ENCODE results near the gene COLEC12. TPM values are rescaled to one million over a fixed set of nuclear protein-coding genes. Genes with fewer than 3 reads are reported as not detected.

Gene COLEC12
- total RNA-seq, 1 experiment from 2014 or later: not detected

GRCh38 chr18:410047-410455 is 90.5 kb downstream of the COLEC12 start:
- TF ChIP-seq EZH2 (IDR thresholded peaks at IDR 0.05; ENCODE audit: low read depth): no peak
- no peak for TF ChIP-seq CTCF (conservative IDR thresholded peaks at IDR 0.05)
- POLR2A ChIA-PET (ENCODE audit: unreplicated experiment): no interaction called here
- H3K36me3 ChIP-seq (ENCODE audit: low read depth): no peaks in the 10 kb centered on the region
- CTCF ChIA-PET: no interaction called here
- H3K79me2 ChIP-seq (ENCODE audit: low read depth): no peaks in the 10 kb centered on the region
- intact Hi-C loops (cut with micrococcal nuclease; ENCODE audit: unreplicated experiment): no loop called here
- H3F3A ChIP-seq (ENCODE audit: insufficient read depth, low read depth): no peaks in the 10 kb centered on the region
- no peak overlapping the region for H3K4me3 ChIP-seq
- H3K27me3 ChIP-seq (ENCODE audit: insufficient read depth, low read depth): peaks cover 27% of the 10 kb centered on the region; the same call in 1 of the 2 replicates
- H3K4me1 ChIP-seq (replicated peaks; ENCODE audit: insufficient read depth): no peaks in the 10 kb centered on the region
- H3K4me2 ChIP-seq: no peak overlapping the region
- peaks cover 6% of the 10 kb centered on the region; the same call in 1 of the 2 replicates for H3K9me3 ChIP-seq (ENCODE audit: insufficient read depth, low read depth)
- no peaks in the 10 kb centered on the region for H3K9me2 ChIP-seq (ENCODE audit: insufficient read depth)
- H4K20me1 ChIP-seq (ENCODE audit: insufficient read depth): no peaks in the 10 kb centered on the region
- DNase-seq: no peak
- H3K27ac ChIP-seq: no peak overlapping the region
- H2AFZ ChIP-seq: no peak overlapping the region
- BruUV-seq (replicated peaks): no TSS peak

GRCh38 chr18:408367-408766 is 92.1 kb downstream of the COLEC12 start:
- no TSS peak for BruUV-seq (replicated peaks)
- H3K9me2 ChIP-seq (ENCODE audit: insufficient read depth): no peaks in the 10 kb centered on the region
- H3K9me3 ChIP-seq (ENCODE audit: insufficient read depth, low read depth): peaks cover 6% of the 10 kb centered on the region; the same call in 1 of the 2 replicates
- peaks cover 43% of the 10 kb centered on the region; the same call in 1 of the 2 replicates for H3K27me3 ChIP-seq (ENCODE audit: insufficient read depth, low read depth)
- no peak overlapping the region for H3K4me3 ChIP-seq
- TF ChIP-seq CTCF (conservative IDR thresholded peaks at IDR 0.05): no peak
- TF ChIP-seq EZH2 (IDR thresholded peaks at IDR 0.05; ENCODE audit: low read depth): no peak
- H3K79me2 ChIP-seq (ENCODE audit: low read depth): no peaks in the 10 kb centered on the region
- intact Hi-C loops (cut with micrococcal nuclease; ENCODE audit: unreplicated experiment): no loop called here
- ChIA-PET CTCF (interaction anchor here (0.6 kb wide), 1 partner anchor 190 kb away, joined by 3 read pairs; no protein-coding TSS in a partner anchor), POLR2A (ENCODE audit: unreplicated experiment) (no interaction called here)
- H3K4me1 ChIP-seq (replicated peaks; ENCODE audit: insufficient read depth): no peaks in the 10 kb centered on the region
- H2AFZ ChIP-seq: no peak overlapping the region
- H3F3A ChIP-seq (ENCODE audit: insufficient read depth, low read depth): no peaks in the 10 kb centered on the region
- H3K27ac ChIP-seq: no peak overlapping the region
- no peaks in the 10 kb centered on the region for H4K20me1 ChIP-seq (ENCODE audit: insufficient read depth)
- no peaks in the 10 kb centered on the region for H3K36me3 ChIP-seq (ENCODE audit: low read depth)
- no peak overlapping the region for H3K4me2 ChIP-seq
- no peak for DNase-seq

- Histone ChIP-seq H3K27me3 (ENCODE audit: insufficient read depth, low read depth) (peaks cover 49% of the 10 kb centered on the region; the same call in 1 of the 2 replicates), H3K4me3 (no peak overlapping the region), H4K20me1 (ENCODE audit: insufficient read depth) (no peaks in the 10 kb centered on the region), H3K4me2 (no peak overlapping the region), H2AFZ (no peak overlapping the region), H3K27ac (no peak overlapping the region), H3K36me3 (ENCODE audit: low read depth) (no peaks in the 10 kb centered on the region), H3K4me1 (replicated peaks; ENCODE audit: insufficient read depth) (no peaks in the 10 kb centered on the region), H3F3A (ENCODE audit: insufficient read depth, low read depth) (no peaks in the 10 kb centered on the region), H3K79me2 (ENCODE audit: low read depth) (no peaks in the 10 kb centered on the region), H3K9me3 (ENCODE audit: insufficient read depth, low read depth) (peaks cover under 1% of the 10 kb centered on the region; the same call in 1 of the 2 replicates), H3K9me2 (ENCODE audit: insufficient read depth) (no peaks in the 10 kb centered on the region)
- ChIA-PET CTCF (no interaction called here), POLR2A (ENCODE audit: unreplicated experiment) (no interaction called here)
- no TSS peak for BruUV-seq (replicated peaks)
- intact Hi-C loops (cut with micrococcal nuclease; ENCODE audit: unreplicated experiment): no loop called here
- TF ChIP-seq EZH2 (IDR thresholded peaks at IDR 0.05; ENCODE audit: low read depth) (no peak), CTCF (conservative IDR thresholded peaks at IDR 0.05) (no peak)
- DNase-seq: no peak
Measured at GRCh38 chr18:407626-408224, 92.8 kb downstream of the COLEC12 start.
